Measurements from ENCODE around the gene OR5D14. TPM values are rescaled to one million over a fixed set of nuclear protein-coding genes. Genes with fewer than 3 reads are reported as not detected.

Gene OR5D14
- total and polyA plus RNA-seq, 2 of the 13 experiments (the other 11 are each of a cell fraction or from before 2014, with no cell fraction given), result not detected

GRCh38 chr11:55793321-55793720 is 2.0 kb upstream of the OR5D14 start (continued):
- TF ChIP-seq, protein P1, sequence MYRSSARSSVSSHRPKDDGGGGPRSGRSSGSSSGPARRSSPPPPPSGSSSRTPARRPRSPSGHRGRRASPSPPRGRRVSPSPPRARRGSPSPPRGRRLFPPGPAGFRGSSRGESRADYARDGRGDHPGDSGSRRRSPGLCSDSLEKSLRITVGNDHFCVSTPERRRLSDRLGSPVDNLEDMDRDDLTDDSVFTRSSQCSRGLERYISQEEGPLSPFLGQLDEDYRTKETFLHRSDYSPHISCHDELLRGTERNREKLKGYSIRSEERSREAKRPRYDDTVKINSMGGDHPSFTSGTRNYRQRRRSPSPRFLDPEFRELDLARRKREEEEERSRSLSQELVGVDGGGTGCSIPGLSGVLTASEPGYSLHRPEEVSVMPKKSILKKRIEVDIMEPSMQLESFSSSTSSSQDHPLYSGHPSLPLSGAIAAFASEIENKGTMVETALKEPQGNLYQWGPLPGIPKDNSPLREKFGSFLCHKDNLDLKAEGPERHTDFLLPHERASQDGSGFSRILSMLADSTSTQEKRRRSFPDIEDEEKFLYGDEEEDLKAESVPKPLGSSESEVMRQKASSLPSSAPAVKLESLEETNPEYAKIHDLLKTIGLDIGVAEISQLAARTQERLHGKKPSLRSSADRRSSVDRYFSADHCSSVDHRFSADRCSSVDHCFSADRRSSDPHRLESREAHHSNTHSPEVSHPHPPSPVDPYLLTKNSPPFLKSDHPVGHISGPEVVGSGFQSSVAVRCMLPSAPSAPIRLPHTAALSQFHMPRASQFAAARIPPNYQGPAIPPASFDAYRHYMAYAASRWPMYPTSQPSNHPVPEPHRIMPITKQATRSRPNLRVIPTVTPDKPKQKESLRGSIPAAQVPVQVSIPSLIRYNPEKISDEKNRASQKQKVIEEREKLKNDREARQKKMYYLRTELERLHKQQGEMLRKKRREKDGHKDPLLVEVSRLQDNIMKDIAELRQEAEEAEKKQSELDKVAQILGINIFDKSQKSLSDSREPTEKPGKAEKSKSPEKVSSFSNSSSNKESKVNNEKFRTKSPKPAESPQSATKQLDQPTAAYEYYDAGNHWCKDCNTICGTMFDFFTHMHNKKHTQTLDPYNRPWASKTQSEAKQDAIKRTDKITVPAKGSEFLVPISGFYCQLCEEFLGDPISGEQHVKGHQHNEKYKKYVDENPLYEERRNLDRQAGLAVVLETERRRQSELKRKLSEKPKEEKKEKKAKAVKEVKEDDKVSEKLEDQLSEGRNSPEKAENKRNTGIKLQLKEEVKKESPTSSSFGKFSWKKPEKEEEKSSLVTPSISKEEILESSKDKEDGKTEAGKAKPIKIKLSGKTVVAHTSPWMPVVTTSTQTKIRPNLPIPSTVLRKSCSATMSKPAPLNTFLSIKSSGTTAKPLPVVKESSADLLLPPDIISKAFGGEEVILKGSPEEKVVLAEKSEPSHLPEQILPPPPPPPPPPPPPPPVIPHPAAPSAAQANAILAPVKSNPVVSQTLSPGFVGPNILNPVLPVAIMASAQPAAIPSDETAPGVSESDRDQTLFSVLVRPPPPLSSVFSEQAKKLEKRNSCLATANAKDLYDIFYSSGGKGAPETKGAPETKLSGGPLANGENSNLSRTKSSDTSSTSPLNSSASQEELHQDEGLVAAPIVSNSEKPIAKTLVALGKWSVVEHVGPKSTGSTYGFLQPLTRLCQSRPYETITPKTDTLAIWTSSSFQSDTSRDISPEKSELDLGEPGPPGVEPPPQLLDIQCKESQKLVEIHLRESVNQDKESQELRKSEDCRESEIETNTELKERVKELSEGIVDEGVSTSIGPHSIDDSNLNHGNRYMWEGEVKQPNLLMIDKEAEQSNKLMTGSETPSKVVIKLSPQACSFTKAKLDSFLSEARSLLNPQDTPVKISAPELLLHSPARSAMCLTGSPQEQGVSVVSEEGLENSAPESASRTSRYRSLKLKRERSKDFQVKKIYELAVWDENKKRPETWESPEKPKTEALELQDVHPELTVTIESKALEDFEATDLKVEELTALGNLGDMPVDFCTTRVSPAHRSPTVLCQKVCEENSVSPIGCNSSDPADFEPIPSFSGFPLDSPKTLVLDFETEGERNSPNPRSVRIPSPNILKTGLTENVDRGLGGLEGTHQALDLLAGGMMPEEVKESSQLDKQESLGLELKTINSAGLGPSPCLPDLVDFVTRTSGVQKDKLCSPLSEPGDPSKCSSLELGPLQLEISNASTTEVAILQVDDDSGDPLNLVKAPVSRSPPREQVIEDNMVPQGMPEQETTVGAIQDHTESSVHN (CRISPR knock-in tag; IDR thresholded peaks at IDR 0.05), result no peak
- TF ChIP-seq ZNF207 (IDR thresholded peaks at IDR 0.05; ENCODE audit: borderline replicate concordance) (no peak), POLR2G (IDR thresholded peaks at IDR 0.05; ENCODE audit: low read depth, low read length) (no peak), ZNF20 (CRISPR knock-in tag; IDR thresholded peaks at IDR 0.05) (no peak)

DNA sequence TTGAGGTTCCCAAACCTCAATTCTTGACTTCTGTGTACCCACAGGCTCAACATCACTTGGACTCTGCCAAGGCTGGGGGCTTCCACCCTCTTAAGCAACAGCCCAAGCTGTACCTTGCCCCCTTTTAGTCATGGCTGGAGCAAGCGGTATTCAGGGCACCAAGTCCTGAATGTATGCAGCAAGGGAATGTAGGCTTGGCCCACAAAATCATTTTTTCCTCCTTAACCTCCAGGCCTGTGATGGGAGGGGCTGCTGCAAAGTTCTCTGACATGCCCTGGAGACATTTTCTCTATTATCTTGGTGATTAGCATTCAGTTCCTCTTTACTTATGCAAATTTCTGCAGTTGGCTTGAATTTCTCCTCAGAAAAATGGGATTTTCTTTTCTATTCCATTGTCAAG is 10.9 kb downstream of the OR5D14 start:
- no TSS peak for BruUV-seq (replicated peaks)
- Histone ChIP-seq H3K4me3 (replicated peaks in 1 of 3; ENCODE audit: insufficient read depth in 1 of 3, low read depth in 2 of 3, low read length in 3 of 3) (no peak overlapping the region), H3K4me1 (ENCODE audit: insufficient read depth, low read length) (no peaks in the 10 kb centered on the region), H3K27me3 (ENCODE audit: control insufficient read depth in 1 of 2, insufficient read depth in 2 of 2, low read length in 2 of 2) (no peaks in the 10 kb centered on the region), H3K9me3 (ENCODE audit: low read length) (peaks cover 76% of the 10 kb centered on the region), H3K9ac (ENCODE audit: insufficient read depth, low read depth, low read length) (no peak overlapping the region), H2AFZ (ENCODE audit: low read length) (no peak overlapping the region), H3K79me2 (ENCODE audit: insufficient read depth, low read length) (no peaks in the 10 kb centered on the region), H3K4me2 (ENCODE audit: low read depth, low read length) (no peak overlapping the region), H3K36me3 (replicated peaks in 1 of 2; ENCODE audit: control insufficient read depth in 1 of 2, insufficient read depth in 2 of 2, low read length in 2 of 2) (no peaks in the 10 kb centered on the region), H4K20me1 (ENCODE audit: insufficient read depth, low read length) (no peaks in the 10 kb centered on the region), H3K27ac (ENCODE audit: extremely low read length, insufficient read depth, low read length) (no peak overlapping the region)
- intact Hi-C loops (cut with micrococcal nuclease; ENCODE audit: unreplicated experiment), result no loop called here
- ChIA-PET POLR2A (no interaction called here), CTCF (ENCODE audit: low intra/inter-chr PET ratio, low total read pairs) (no interaction called here)
- ATAC-seq (no peak), DNase-seq (ENCODE audit: low spot score) (no peak), FAIRE-seq (no peak)
- WGBS (ENCODE audit: low lambda C conversion rate), result no CpG with 5 or more reads among the region's 1 CpG
- in situ Hi-C loops (cut with HindIII; ENCODE audit: extremely low pct_ligation_motif_present, low pct_unique_long_range_greater_than_20kb), result no loop called here
- no peak for TF ChIP-seq HMG20A (CRISPR knock-in tag; IDR thresholded peaks at IDR 0.05; ENCODE audit: borderline replicate concordance)
- no peak for TF ChIP-seq ZNF678 (CRISPR knock-in tag; IDR thresholded peaks at IDR 0.05)
- TF ChIP-seq ZNF512 (CRISPR knock-in tag; IDR thresholded peaks at IDR 0.05), result no peak
- TF ChIP-seq, protein P2, sequence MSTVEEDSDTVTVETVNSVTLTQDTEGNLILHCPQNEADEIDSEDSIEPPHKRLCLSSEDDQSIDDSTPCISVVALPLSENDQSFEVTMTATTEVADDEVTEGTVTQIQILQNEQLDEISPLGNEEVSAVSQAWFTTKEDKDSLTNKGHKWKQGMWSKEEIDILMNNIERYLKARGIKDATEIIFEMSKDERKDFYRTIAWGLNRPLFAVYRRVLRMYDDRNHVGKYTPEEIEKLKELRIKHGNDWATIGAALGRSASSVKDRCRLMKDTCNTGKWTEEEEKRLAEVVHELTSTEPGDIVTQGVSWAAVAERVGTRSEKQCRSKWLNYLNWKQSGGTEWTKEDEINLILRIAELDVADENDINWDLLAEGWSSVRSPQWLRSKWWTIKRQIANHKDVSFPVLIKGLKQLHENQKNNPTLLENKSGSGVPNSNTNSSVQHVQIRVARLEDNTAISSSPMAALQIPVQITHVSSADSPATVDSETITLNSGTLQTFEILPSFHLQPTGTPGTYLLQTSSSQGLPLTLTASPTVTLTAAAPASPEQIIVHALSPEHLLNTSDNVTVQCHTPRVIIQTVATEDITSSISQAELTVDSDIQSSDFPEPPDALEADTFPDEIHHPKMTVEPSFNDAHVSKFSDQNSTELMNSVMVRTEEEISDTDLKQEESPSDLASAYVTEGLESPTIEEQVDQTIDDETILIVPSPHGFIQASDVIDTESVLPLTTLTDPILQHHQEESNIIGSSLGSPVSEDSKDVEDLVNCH (CRISPR knock-in tag; IDR thresholded peaks at IDR 0.05), result no peak
- no peak for TF ChIP-seq ZNF12 (CRISPR knock-in tag; IDR thresholded peaks at IDR 0.05)
- TF ChIP-seq ZNF513 (CRISPR knock-in tag; conservative IDR thresholded peaks at IDR 0.05), result no peak

Measured in HepG2 (cell line).